ENCODE results near the gene CNNM1. TPM values are rescaled to one million over a fixed set of nuclear protein-coding genes. Genes with fewer than 3 reads are reported as not detected.

The CNNM1 gene
- total RNA-seq, 1 donor from 2014 or later, result 0.35 TPM

GRCh38 chr10:99365311-99365710, 36.2 kb downstream of the CNNM1 start:
- intact Hi-C loops (cut with DNase I), result no loop called here
- Histone ChIP-seq H3K36me3 (no peaks in the 10 kb centered on the region), H3K4me1 (no peaks in the 10 kb centered on the region), H3K27me3 (ENCODE audit: low read depth) (no peaks in the 10 kb centered on the region), H3K27ac (no peak overlapping the region), H3K4me3 (no peak overlapping the region), H3K9me3 (no peaks in the 10 kb centered on the region)
- ATAC-seq, result no peak
- no peak for DNase-seq
- no peak for TF ChIP-seq CTCF (IDR thresholded peaks at IDR 0.05)

- Histone ChIP-seq H3K4me1 (no peaks in the 10 kb centered on the region), H3K4me3 (no peak overlapping the region), H3K9me3 (no peaks in the 10 kb centered on the region), H3K27ac (no peak overlapping the region), H3K27me3 (ENCODE audit: low read depth) (peaks cover 2% of the 10 kb centered on the region), H3K36me3 (no peaks in the 10 kb centered on the region)
- no peak for ATAC-seq
- intact Hi-C loops (cut with DNase I), result no loop called here
- no peak for TF ChIP-seq CTCF (IDR thresholded peaks at IDR 0.05)
- no peak for DNase-seq
Observed at GRCh38 chr10:99365736-99366135, 36.6 kb downstream of the CNNM1 start.

- H3K27me3 ChIP-seq (ENCODE audit: low read depth), result peaks cover 9% of the 10 kb centered on the region
- no peaks in the 10 kb centered on the region for H3K4me1 ChIP-seq
- H3K4me3 ChIP-seq, result no peak overlapping the region
- H3K27ac ChIP-seq, result no peak overlapping the region
- H3K9me3 ChIP-seq, result no peaks in the 10 kb centered on the region
- ATAC-seq (no peak), DNase-seq (no peak)
- TF ChIP-seq CTCF (IDR thresholded peaks at IDR 0.05), result no peak
- intact Hi-C loops (cut with DNase I), result no loop called here
- H3K36me3 ChIP-seq, result no peaks in the 10 kb centered on the region
Observed at GRCh38 chr10:99366666-99367065, 37.5 kb downstream of the CNNM1 start.

GRCh38 chr10:99368646-99369045, 39.5 kb downstream of the CNNM1 start:
- ATAC-seq (no peak), DNase-seq (no peak)
- Histone ChIP-seq H3K4me3 (no peak overlapping the region), H3K9me3 (no peaks in the 10 kb centered on the region), H3K36me3 (no peaks in the 10 kb centered on the region), H3K27me3 (ENCODE audit: low read depth) (peaks cover 9% of the 10 kb centered on the region), H3K27ac (no peak overlapping the region), H3K4me1 (peaks cover 4% of the 10 kb centered on the region)
- no peak for TF ChIP-seq CTCF (IDR thresholded peaks at IDR 0.05)
- intact Hi-C loops (cut with DNase I), result no loop called here

GRCh38 chr10:99369126-99369525, 40.0 kb downstream of the CNNM1 start:
- no peak for TF ChIP-seq CTCF (IDR thresholded peaks at IDR 0.05)
- ATAC-seq (no peak), DNase-seq (no peak)
- intact Hi-C loops (cut with DNase I), result no loop called here
- Histone ChIP-seq H3K36me3 (no peaks in the 10 kb centered on the region), H3K4me3 (no peak overlapping the region), H3K4me1 (peaks cover 4% of the 10 kb centered on the region), H3K27ac (no peak overlapping the region), H3K27me3 (ENCODE audit: low read depth) (peaks cover 9% of the 10 kb centered on the region), H3K9me3 (no peaks in the 10 kb centered on the region)

GRCh38 chr10:99369551-99369950, 40.4 kb downstream of the CNNM1 start:
- no peak overlapping the region for H3K27ac ChIP-seq

More at GRCh38 chr10:99369551-99369950, 40.4 kb downstream of the CNNM1 start:
- no peak for TF ChIP-seq CTCF (IDR thresholded peaks at IDR 0.05)
- Histone ChIP-seq H3K9me3 (no peaks in the 10 kb centered on the region), H3K27me3 (ENCODE audit: low read depth) (peaks cover 9% of the 10 kb centered on the region), H3K36me3 (no peaks in the 10 kb centered on the region), H3K4me1 (peaks cover 4% of the 10 kb centered on the region), H3K4me3 (no peak overlapping the region)
- ATAC-seq, result no peak
- DNase-seq, result no peak
- intact Hi-C loops (cut with DNase I), result no loop called here
